Immature natural killer cell (primary cell): Measurements from ENCODE around the gene INPP5D. TPM values are rescaled to one million over a fixed set of nuclear protein-coding genes. Genes with fewer than 3 reads are reported as not detected.

Source experiments
- DNase-seq, 3 donors: peaks; one replicate each; pipeline ENCODE4 v3.0.0; 2022; ENCODE audit warnings: mixed read lengths in 1 of 3
- H3K27ac Mint-ChIP-seq, 6 donors: one replicate each; pipeline ENCODE4 v1.8.0; 2020; ENCODE audit warnings: mixed read lengths in 6 of 6, mild to moderate bottlenecking in 5 of 6, inconsistent platforms in 4 of 6, moderate library complexity in 3 of 6
- H3K27me3 Mint-ChIP-seq, 3 donors: one replicate each; pipeline ENCODE4 v1.8.0; 2020 to 2021; ENCODE audit warnings: low read depth in 3 of 3, mild to moderate bottlenecking in 3 of 3, mixed read lengths in 3 of 3, moderate library complexity in 3 of 3, inconsistent platforms in 1 of 3
- H3K36me3 Mint-ChIP-seq, 3 donors: one replicate each; pipeline ENCODE4 v1.8.0; 2020; ENCODE audit warnings: mixed read lengths in 3 of 3, inconsistent platforms in 2 of 3, mild to moderate bottlenecking in 2 of 3
- H3K4me1 Mint-ChIP-seq, 2 donors: one replicate each; pipeline ENCODE4 v1.8.0; 2020; ENCODE audit warnings: inconsistent platforms in 2 of 2, mild to moderate bottlenecking in 2 of 2, mixed read lengths in 2 of 2, moderate library complexity in 1 of 2
- H3K4me3 Mint-ChIP-seq, 5 donors: one replicate each; pipeline ENCODE4 v1.8.0; 2020; ENCODE audit warnings: mild to moderate bottlenecking in 5 of 5, mixed read lengths in 5 of 5, inconsistent platforms in 3 of 5, moderate library complexity in 3 of 5
- H3K9me3 Mint-ChIP-seq, 6 donors: one replicate each; pipeline ENCODE4 v1.8.0; 2020; ENCODE audit warnings: mild to moderate bottlenecking in 6 of 6, mixed read lengths in 6 of 6, inconsistent platforms in 4 of 6, moderate library complexity in 3 of 6
- polyA plus RNA-seq, 3 donors: library from polyadenylated mRNA; unstranded; fragments of 300-500 nt; fragmentation: Illumina TruSeq; gene quantifications; one replicate each; pipeline ENCODE4 v1.2.3, GENCODE V29; 2021

INPP5D gene
- polyA plus RNA-seq, 3 donors from 2014 or later = 54.8 to 307 (median 73.5) TPM

GRCh38 chr2:233105156-233105895 lies 45.2 kb downstream of the INPP5D start:
- H3K4me3 Mint-ChIP-seq = peak overlapping the region in 4 of 5 donors; percentile 29 to 53 (median 41)

GRCh38 chr2:233105930-233106329 lies 45.8 kb downstream of the INPP5D start:
- Mint-ChIP-seq H3K9me3 (no peaks in the 10 kb centered on the region), H3K4me1 (peaks cover 84 to 93% of the 10 kb centered on the region in 2 donors), H3K4me3 (peak overlapping the region in 3 of 5 donors; percentile 50 to 59 (median 53)), H3K27ac (peak overlapping the region; percentile 20 to 87 (median 82)), H3K27me3 (peaks cover 0 to 14% (median 5%) of the 10 kb centered on the region in 3 donors), H3K36me3 (peaks cover 7 to 11% (median 8%) of the 10 kb centered on the region in 3 donors)
- DNase-seq = no peak

More at GRCh38 chr2:233105156-233105895, 45.2 kb downstream of the INPP5D start:
- H3K27ac Mint-ChIP-seq = peak overlapping the region; percentile 20 to 87 (median 82)
- peaks cover 87 to 93% of the 10 kb centered on the region in 2 donors for H3K4me1 Mint-ChIP-seq
- no peaks in the 10 kb centered on the region for H3K9me3 Mint-ChIP-seq
- DNase-seq = no peak
- peaks cover 6 to 18% (median 10%) of the 10 kb centered on the region in 3 donors for H3K27me3 Mint-ChIP-seq
- H3K36me3 Mint-ChIP-seq = peaks cover 11 to 18% (median 14%) of the 10 kb centered on the region in 3 donors

- Mint-ChIP-seq H3K27ac (peak overlapping the region; percentile 20 to 86 (median 80)), H3K36me3 (peaks cover 7 to 11% (median 7%) of the 10 kb centered on the region in 3 donors), H3K4me3 (peak overlapping the region; percentile 9 to 61 (median 56)), H3K9me3 (no peaks in the 10 kb centered on the region), H3K27me3 (peaks cover 0 to 7% (median 5%) of the 10 kb centered on the region in 3 donors), H3K4me1 (peaks cover 87 to 93% of the 10 kb centered on the region in 2 donors)
- no peak for DNase-seq
These were observed 46.9 kb downstream of the INPP5D start for GRCh38 chr2:233107011-233107410.

GRCh38 chr2:233107831-233108300 lies 47.7 kb downstream of the INPP5D start:
- peak overlapping the region; percentile 47 to 65 (median 59) for H3K4me3 Mint-ChIP-seq

GRCh38 chr2:233108611-233109490 lies 48.7 kb downstream of the INPP5D start:
- Mint-ChIP-seq H3K9me3 (no peaks in the 10 kb centered on the region), H3K36me3 (peaks cover 0 to 4% (median 3%) of the 10 kb centered on the region in 3 donors), H3K27ac (peak overlapping the region; percentile 53 to 86 (median 80)), H3K27me3 (peaks cover 0 to 7% (median 5%) of the 10 kb centered on the region in 3 donors), H3K4me3 (peak overlapping the region; percentile 47 to 65 (median 59)), H3K4me1 (peaks cover 88 to 96% of the 10 kb centered on the region in 2 donors)
- DNase-seq = no peak

More at GRCh38 chr2:233107831-233108300, 47.7 kb downstream of the INPP5D start:
- Mint-ChIP-seq H3K36me3 (peaks cover 5 to 8% (median 5%) of the 10 kb centered on the region in 3 donors), H3K27me3 (peaks cover 0 to 7% (median 0%) of the 10 kb centered on the region in 3 donors), H3K9me3 (no peaks in the 10 kb centered on the region), H3K4me1 (peaks cover 86 to 93% of the 10 kb centered on the region in 2 donors), H3K27ac (peak overlapping the region; percentile 53 to 86 (median 80))
- DNase-seq = no peak

- Mint-ChIP-seq H3K36me3 (peaks cover 0 to 3% (median 0%) of the 10 kb centered on the region in 3 donors), H3K4me1 (peaks cover 86 to 95% of the 10 kb centered on the region in 2 donors), H3K27ac (peak overlapping the region; percentile 17 to 79 (median 53)), H3K4me3 (no peak overlapping the region), H3K9me3 (no peaks in the 10 kb centered on the region), H3K27me3 (peaks cover 0 to 13% (median 11%) of the 10 kb centered on the region in 3 donors)
- DNase-seq = no peak
These were observed 51.3 kb downstream of the INPP5D start for GRCh38 chr2:233111427-233111826.

- Mint-ChIP-seq H3K9me3 (no peaks in the 10 kb centered on the region), H3K4me1 (peaks cover 86 to 95% of the 10 kb centered on the region in 2 donors), H3K27me3 (peaks cover 0 to 18% (median 13%) of the 10 kb centered on the region in 3 donors), H3K27ac (peak overlapping the region in 4 of 6 donors; percentile 51 to 87 (median 68)), H3K4me3 (no peak overlapping the region), H3K36me3 (peaks cover 0 to 3% (median 0%) of the 10 kb centered on the region in 3 donors)
- DNase-seq = no peak
These were observed 52.2 kb downstream of the INPP5D start for GRCh38 chr2:233112329-233112728.

GRCh38 chr2:233112776-233113452 lies 52.8 kb downstream of the INPP5D start:
- peak overlapping the region in 4 of 5 donors; percentile 36 to 49 (median 42) for H3K4me3 Mint-ChIP-seq
- H3K27ac Mint-ChIP-seq = peak overlapping the region; percentile 51 to 89 (median 84)
- H3K9me3 Mint-ChIP-seq = no peaks in the 10 kb centered on the region
- H3K36me3 Mint-ChIP-seq = peaks cover 0 to 3% (median 0%) of the 10 kb centered on the region in 3 donors
- H3K4me1 Mint-ChIP-seq = peaks cover 86 to 95% of the 10 kb centered on the region in 2 donors
- DNase-seq = no peak
- peaks cover 0 to 18% (median 13%) of the 10 kb centered on the region in 3 donors for H3K27me3 Mint-ChIP-seq

- Mint-ChIP-seq H3K36me3 (peaks cover 0 to 16% (median 0%) of the 10 kb centered on the region in 3 donors), H3K4me1 (peaks cover 86 to 95% of the 10 kb centered on the region in 2 donors)
These were observed 54.3 kb downstream of the INPP5D start for GRCh38 chr2:233114421-233114861.

GRCh38 chr2:233115121-233115520 lies 55.0 kb downstream of the INPP5D start:
- no peak for DNase-seq
- peak overlapping the region; percentile 51 to 91 (median 86) for H3K27ac Mint-ChIP-seq
- H3K4me3 Mint-ChIP-seq = peak overlapping the region; percentile 61 to 78 (median 73)
- peaks cover 93 to 99% of the 10 kb centered on the region in 2 donors for H3K4me1 Mint-ChIP-seq
- no peaks in the 10 kb centered on the region for H3K9me3 Mint-ChIP-seq
- H3K27me3 Mint-ChIP-seq = peaks cover 0 to 16% (median 15%) of the 10 kb centered on the region in 3 donors
- peaks cover 0 to 16% (median 0%) of the 10 kb centered on the region in 3 donors for H3K36me3 Mint-ChIP-seq

More at GRCh38 chr2:233114421-233114861, 54.3 kb downstream of the INPP5D start:
- Mint-ChIP-seq H3K27me3 (peaks cover 0 to 16% (median 15%) of the 10 kb centered on the region in 3 donors), H3K27ac (peak overlapping the region; percentile 51 to 91 (median 86)), H3K9me3 (no peaks in the 10 kb centered on the region), H3K4me3 (peak overlapping the region; percentile 61 to 78 (median 73))
- DNase-seq = peak; percentile 62 to 72 (median 66)

- peaks cover 0 to 16% (median 0%) of the 10 kb centered on the region in 3 donors for H3K36me3 Mint-ChIP-seq
- peak overlapping the region; percentile 51 to 91 (median 86) for H3K27ac Mint-ChIP-seq
These were observed 55.6 kb downstream of the INPP5D start for GRCh38 chr2:233115741-233116140.

GRCh38 chr2:233116946-233117345 lies 56.8 kb downstream of the INPP5D start:
- no peaks in the 10 kb centered on the region for H3K9me3 Mint-ChIP-seq
- peaks cover under 1 to 18% (median 1%) of the 10 kb centered on the region in 3 donors for H3K36me3 Mint-ChIP-seq
- peaks cover 0 to 17% (median 16%) of the 10 kb centered on the region in 3 donors for H3K27me3 Mint-ChIP-seq
- peaks cover 88 to 97% of the 10 kb centered on the region in 2 donors for H3K4me1 Mint-ChIP-seq
- peak overlapping the region; percentile 33 to 62 (median 38) for H3K4me3 Mint-ChIP-seq
- H3K27ac Mint-ChIP-seq = peak overlapping the region; percentile 49 to 90 (median 72)
- DNase-seq = no peak

More at GRCh38 chr2:233115741-233116140, 55.6 kb downstream of the INPP5D start:
- no peak for DNase-seq
- Mint-ChIP-seq H3K4me3 (peak overlapping the region; percentile 61 to 78 (median 73)), H3K27me3 (peaks cover 0 to 16% (median 15%) of the 10 kb centered on the region in 3 donors), H3K4me1 (peaks cover 95 to 99% of the 10 kb centered on the region in 2 donors), H3K9me3 (no peaks in the 10 kb centered on the region)
